AG09309 (cell line): ENCODE data around the gene CPLANE1.

Experiments
- DNase-seq: peaks from one replicate; pipeline ENCODE4 v3.0.0-alpha.2; 2010; ENCODE audit warnings: low read depth
- H3K4me3 ChIP-seq: 2 replicates; pipeline ENCODE4 v1.5.1; 2011; ENCODE audit warnings: mild to moderate bottlenecking, low read depth, low read length, moderate library complexity; ENCODE audit not compliant: control insufficient read depth
- TF ChIP-seq, protein P1 (sequence below): IDR thresholded peaks from 2 replicates; pipeline ENCODE4 v1.5.1; 2011; ENCODE audit warnings: mild to moderate bottlenecking, low read depth, low read length, inconsistent platforms; ENCODE audit not compliant: insufficient read depth, control insufficient read depth; ENCODE audit errors: missing control alignments

CPLANE1 gene

GRCh38 chr5:37060030-37060429 lies 189.1 kb downstream of the CPLANE1 start:
- TF ChIP-seq, protein P1, sequence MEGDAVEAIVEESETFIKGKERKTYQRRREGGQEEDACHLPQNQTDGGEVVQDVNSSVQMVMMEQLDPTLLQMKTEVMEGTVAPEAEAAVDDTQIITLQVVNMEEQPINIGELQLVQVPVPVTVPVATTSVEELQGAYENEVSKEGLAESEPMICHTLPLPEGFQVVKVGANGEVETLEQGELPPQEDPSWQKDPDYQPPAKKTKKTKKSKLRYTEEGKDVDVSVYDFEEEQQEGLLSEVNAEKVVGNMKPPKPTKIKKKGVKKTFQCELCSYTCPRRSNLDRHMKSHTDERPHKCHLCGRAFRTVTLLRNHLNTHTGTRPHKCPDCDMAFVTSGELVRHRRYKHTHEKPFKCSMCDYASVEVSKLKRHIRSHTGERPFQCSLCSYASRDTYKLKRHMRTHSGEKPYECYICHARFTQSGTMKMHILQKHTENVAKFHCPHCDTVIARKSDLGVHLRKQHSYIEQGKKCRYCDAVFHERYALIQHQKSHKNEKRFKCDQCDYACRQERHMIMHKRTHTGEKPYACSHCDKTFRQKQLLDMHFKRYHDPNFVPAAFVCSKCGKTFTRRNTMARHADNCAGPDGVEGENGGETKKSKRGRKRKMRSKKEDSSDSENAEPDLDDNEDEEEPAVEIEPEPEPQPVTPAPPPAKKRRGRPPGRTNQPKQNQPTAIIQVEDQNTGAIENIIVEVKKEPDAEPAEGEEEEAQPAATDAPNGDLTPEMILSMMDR, result no peak
- DNase-seq, result no peak
- H3K4me3 ChIP-seq, result no peak overlapping the region

GRCh38 chr5:37056762-37057161 lies 192.4 kb downstream of the CPLANE1 start:
- H3K4me3 ChIP-seq, result no peak overlapping the region
- DNase-seq, result no peak
- TF ChIP-seq, protein P1, result no peak
